Activated naive CD8-positive, alpha-beta T cell (primary cell): ENCODE results near the gene SLC23A3.

Source experiments
- H3K27ac Mint-ChIP-seq: one replicate; pipeline ENCODE4 v1.8.0; 2021; ENCODE audit warnings: mixed read lengths
- H3K27me3 Mint-ChIP-seq: one replicate; pipeline ENCODE4 v1.8.0; 2021; ENCODE audit warnings: mixed read lengths
- H3K36me3 Mint-ChIP-seq: one replicate; pipeline ENCODE4 v1.8.0; 2021; ENCODE audit warnings: mixed read lengths
- H3K4me1 Mint-ChIP-seq: one replicate; pipeline ENCODE4 v1.8.0; 2021; ENCODE audit warnings: low read depth, mixed read lengths
- H3K4me3 Mint-ChIP-seq: one replicate; pipeline ENCODE4 v1.8.0; 2021; ENCODE audit warnings: mild to moderate bottlenecking, mixed read lengths
- H3K9me3 Mint-ChIP-seq: one replicate; pipeline ENCODE4 v1.8.0; 2021; ENCODE audit warnings: low read depth, mixed read lengths

SLC23A3 gene

GRCh38 chr2:219157396-219157795 is 12.4 kb downstream of the SLC23A3 start:
- Mint-ChIP-seq H3K36me3 (peaks cover 11% of the 10 kb centered on the region), H3K27ac (no peak overlapping the region), H3K27me3 (no peaks in the 10 kb centered on the region), H3K9me3 (no peaks in the 10 kb centered on the region), H3K4me3 (no peak overlapping the region), H3K4me1 (peaks cover 13% of the 10 kb centered on the region)

- Mint-ChIP-seq H3K4me3 (no peak overlapping the region), H3K27me3 (no peaks in the 10 kb centered on the region), H3K4me1 (peaks cover 6% of the 10 kb centered on the region), H3K9me3 (no peaks in the 10 kb centered on the region), H3K36me3 (peaks cover 15% of the 10 kb centered on the region), H3K27ac (no peak overlapping the region)
These were observed 14.7 kb downstream of the SLC23A3 start for GRCh38 chr2:219155054-219155644.

GRCh38 chr2:219149667-219150066 is 20.2 kb downstream of the SLC23A3 start:
- no peaks in the 10 kb centered on the region for H3K27me3 Mint-ChIP-seq
- H3K36me3 Mint-ChIP-seq, result peaks cover 24% of the 10 kb centered on the region
- H3K27ac Mint-ChIP-seq, result no peak overlapping the region
- no peak overlapping the region for H3K4me3 Mint-ChIP-seq
- H3K9me3 Mint-ChIP-seq, result no peaks in the 10 kb centered on the region
- H3K4me1 Mint-ChIP-seq, result no peaks in the 10 kb centered on the region

- H3K4me1 Mint-ChIP-seq, result no peaks in the 10 kb centered on the region
- H3K9me3 Mint-ChIP-seq, result no peaks in the 10 kb centered on the region
- no peaks in the 10 kb centered on the region for H3K27me3 Mint-ChIP-seq
- H3K27ac Mint-ChIP-seq, result no peak overlapping the region
- H3K36me3 Mint-ChIP-seq, result peaks cover 48% of the 10 kb centered on the region
- no peak overlapping the region for H3K4me3 Mint-ChIP-seq
These were observed 27.5 kb downstream of the SLC23A3 start for GRCh38 chr2:219142329-219142728.

- Mint-ChIP-seq H3K9me3 (no peaks in the 10 kb centered on the region), H3K27ac (no peak overlapping the region), H3K4me1 (no peaks in the 10 kb centered on the region), H3K27me3 (no peaks in the 10 kb centered on the region), H3K4me3 (no peak overlapping the region), H3K36me3 (peaks cover 40% of the 10 kb centered on the region)
These were observed 29.1 kb downstream of the SLC23A3 start for GRCh38 chr2:219140722-219141121.

- no peaks in the 10 kb centered on the region for H3K27me3 Mint-ChIP-seq
- H3K9me3 Mint-ChIP-seq, result no peaks in the 10 kb centered on the region
- peaks cover 23% of the 10 kb centered on the region for H3K36me3 Mint-ChIP-seq
- H3K4me3 Mint-ChIP-seq, result no peak overlapping the region
- no peaks in the 10 kb centered on the region for H3K4me1 Mint-ChIP-seq
- no peak overlapping the region for H3K27ac Mint-ChIP-seq
These were observed 35.9 kb downstream of the SLC23A3 start for GRCh38 chr2:219133976-219134375.

- Mint-ChIP-seq H3K4me1 (peaks cover 3% of the 10 kb centered on the region), H3K36me3 (peaks cover 13% of the 10 kb centered on the region), H3K9me3 (no peaks in the 10 kb centered on the region), H3K27me3 (no peaks in the 10 kb centered on the region), H3K4me3 (no peak overlapping the region), H3K27ac (no peak overlapping the region)
These were observed 38.1 kb downstream of the SLC23A3 start for GRCh38 chr2:219131744-219132143.

GRCh38 chr2:219131327-219131726 is 38.5 kb downstream of the SLC23A3 start:
- peaks cover 3% of the 10 kb centered on the region for H3K4me1 Mint-ChIP-seq
- peaks cover 16% of the 10 kb centered on the region for H3K36me3 Mint-ChIP-seq
- no peak overlapping the region for H3K27ac Mint-ChIP-seq
- no peak overlapping the region for H3K4me3 Mint-ChIP-seq
- no peaks in the 10 kb centered on the region for H3K27me3 Mint-ChIP-seq
- no peaks in the 10 kb centered on the region for H3K9me3 Mint-ChIP-seq

- Mint-ChIP-seq H3K4me3 (no peak overlapping the region), H3K27me3 (no peaks in the 10 kb centered on the region), H3K36me3 (peaks cover 16% of the 10 kb centered on the region), H3K9me3 (no peaks in the 10 kb centered on the region), H3K27ac (no peak overlapping the region), H3K4me1 (peaks cover 16% of the 10 kb centered on the region)
These were observed 40.2 kb downstream of the SLC23A3 start for GRCh38 chr2:219129589-219129988.

- Mint-ChIP-seq H3K9me3 (no peaks in the 10 kb centered on the region), H3K27me3 (no peaks in the 10 kb centered on the region), H3K36me3 (peaks cover 10% of the 10 kb centered on the region), H3K4me1 (peaks cover 25% of the 10 kb centered on the region), H3K4me3 (no peak overlapping the region), H3K27ac (no peak overlapping the region)
These were observed 41.4 kb downstream of the SLC23A3 start for GRCh38 chr2:219128396-219128795.

GRCh38 chr2:219127037-219127635 is 42.7 kb downstream of the SLC23A3 start:
- peaks cover 25% of the 10 kb centered on the region for H3K4me1 Mint-ChIP-seq
- H3K4me3 Mint-ChIP-seq, result no peak overlapping the region
- H3K27me3 Mint-ChIP-seq, result no peaks in the 10 kb centered on the region
- no peak overlapping the region for H3K27ac Mint-ChIP-seq
- H3K36me3 Mint-ChIP-seq, result peaks cover 8% of the 10 kb centered on the region
- H3K9me3 Mint-ChIP-seq, result no peaks in the 10 kb centered on the region

- Mint-ChIP-seq H3K27me3 (no peaks in the 10 kb centered on the region), H3K27ac (no peak overlapping the region), H3K9me3 (no peaks in the 10 kb centered on the region), H3K36me3 (peaks cover 8% of the 10 kb centered on the region), H3K4me1 (peaks cover 25% of the 10 kb centered on the region), H3K4me3 (no peak overlapping the region)
These were observed 43.3 kb downstream of the SLC23A3 start for GRCh38 chr2:219126555-219126954.

GRCh38 chr2:219125886-219126270 is 44.0 kb downstream of the SLC23A3 start:
- Mint-ChIP-seq H3K27me3 (no peaks in the 10 kb centered on the region), H3K4me3 (no peak overlapping the region), H3K36me3 (peaks cover 8% of the 10 kb centered on the region), H3K27ac (no peak overlapping the region), H3K4me1 (peaks cover 25% of the 10 kb centered on the region), H3K9me3 (no peaks in the 10 kb centered on the region)

- no peaks in the 10 kb centered on the region for H3K9me3 Mint-ChIP-seq
- no peaks in the 10 kb centered on the region for H3K27me3 Mint-ChIP-seq
- peaks cover 25% of the 10 kb centered on the region for H3K4me1 Mint-ChIP-seq
- H3K27ac Mint-ChIP-seq, result no peak overlapping the region
- H3K4me3 Mint-ChIP-seq, result no peak overlapping the region
- peaks cover 8% of the 10 kb centered on the region for H3K36me3 Mint-ChIP-seq
These were observed 44.5 kb downstream of the SLC23A3 start for GRCh38 chr2:219125225-219125885.

GRCh38 chr2:219124381-219125110 is 45.3 kb downstream of the SLC23A3 start:
- H3K27ac Mint-ChIP-seq, result no peak overlapping the region
- H3K4me1 Mint-ChIP-seq, result peaks cover 25% of the 10 kb centered on the region
- no peaks in the 10 kb centered on the region for H3K27me3 Mint-ChIP-seq
- peaks cover 6% of the 10 kb centered on the region for H3K36me3 Mint-ChIP-seq
- no peaks in the 10 kb centered on the region for H3K9me3 Mint-ChIP-seq
- H3K4me3 Mint-ChIP-seq, result no peak overlapping the region
